KG1 (cell line): Measurements from ENCODE around the gene RASAL1.

Experiments
- DNase-seq: peaks from one replicate; lab custom pipeline; 2025; lab: John Stamatoyannopoulos, UW

RASAL1 gene

DNA sequence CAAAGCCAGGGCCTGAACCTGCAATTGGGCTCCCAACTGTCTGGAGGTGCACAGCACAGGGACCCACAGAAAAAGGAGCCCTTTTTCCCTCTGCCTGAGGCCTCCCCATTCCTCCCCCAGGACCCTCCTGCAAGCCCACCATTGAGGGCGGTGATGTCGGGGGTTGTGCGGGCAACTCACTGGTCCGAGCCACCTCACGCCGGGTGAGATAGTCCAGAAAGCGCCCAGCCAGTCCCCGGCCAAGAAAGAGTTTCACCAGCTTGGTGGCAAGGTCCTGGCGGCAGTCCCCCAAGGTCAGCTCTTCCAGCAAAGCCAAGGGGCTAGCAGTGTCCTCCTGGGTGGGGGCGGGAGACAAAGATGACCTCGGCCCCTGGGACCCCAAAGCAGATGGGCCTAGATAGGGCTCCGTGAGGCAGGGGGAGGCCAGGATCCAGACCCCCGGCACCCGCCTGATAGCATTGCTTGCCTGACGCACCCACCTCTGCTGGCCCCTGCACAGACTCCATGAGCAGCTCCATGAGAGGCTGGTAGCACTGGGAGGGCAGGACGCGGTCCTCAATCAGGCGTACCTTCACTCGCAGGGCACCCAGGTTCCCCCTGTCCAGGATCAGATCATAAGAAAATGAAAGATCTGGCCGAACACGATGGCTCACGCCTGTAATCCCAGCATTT lies 20.0 kb downstream of the RASAL1 start:
- DNase-seq: no peak

DNA sequence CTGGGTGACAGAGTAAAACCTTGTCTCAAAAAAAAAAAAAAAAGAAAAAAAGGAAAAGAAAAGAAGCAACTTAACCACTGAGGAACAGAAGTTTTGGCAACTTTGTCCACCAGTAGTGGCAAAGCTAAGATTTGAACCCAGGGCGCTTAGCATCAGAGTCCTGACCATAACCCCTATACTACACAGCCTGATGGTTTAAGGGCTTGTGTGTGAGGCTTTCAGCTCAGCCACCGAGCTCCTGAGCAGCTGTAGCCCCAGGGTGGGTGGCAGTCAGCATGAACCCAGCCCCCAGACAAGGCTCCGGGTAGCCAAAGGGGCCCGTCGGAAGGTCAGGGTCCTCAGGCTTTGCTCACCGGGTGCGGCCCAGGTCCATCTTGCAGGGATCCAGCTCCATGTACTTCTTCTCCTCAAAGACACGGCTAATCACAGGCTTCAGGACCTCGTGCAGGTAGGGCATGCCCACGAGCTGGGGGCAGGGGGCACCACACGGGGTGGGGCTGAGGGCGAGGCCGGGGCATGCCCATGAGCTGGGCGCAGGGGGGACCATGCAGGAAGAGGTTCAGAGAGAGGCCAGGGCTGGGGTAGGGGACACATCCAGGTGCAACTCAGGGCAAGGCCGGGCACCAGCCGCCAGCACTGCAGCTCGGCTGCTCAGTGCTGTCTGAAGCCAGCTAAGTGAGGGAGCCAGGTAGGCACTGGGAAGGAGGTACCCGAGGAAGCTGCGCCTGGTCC lies 20.9 kb downstream of the RASAL1 start:
- no peak for DNase-seq

GRCh38 chr12:113113397-113113796 lies 22.2 kb downstream of the RASAL1 start:
- DNase-seq: no peak

DNA sequence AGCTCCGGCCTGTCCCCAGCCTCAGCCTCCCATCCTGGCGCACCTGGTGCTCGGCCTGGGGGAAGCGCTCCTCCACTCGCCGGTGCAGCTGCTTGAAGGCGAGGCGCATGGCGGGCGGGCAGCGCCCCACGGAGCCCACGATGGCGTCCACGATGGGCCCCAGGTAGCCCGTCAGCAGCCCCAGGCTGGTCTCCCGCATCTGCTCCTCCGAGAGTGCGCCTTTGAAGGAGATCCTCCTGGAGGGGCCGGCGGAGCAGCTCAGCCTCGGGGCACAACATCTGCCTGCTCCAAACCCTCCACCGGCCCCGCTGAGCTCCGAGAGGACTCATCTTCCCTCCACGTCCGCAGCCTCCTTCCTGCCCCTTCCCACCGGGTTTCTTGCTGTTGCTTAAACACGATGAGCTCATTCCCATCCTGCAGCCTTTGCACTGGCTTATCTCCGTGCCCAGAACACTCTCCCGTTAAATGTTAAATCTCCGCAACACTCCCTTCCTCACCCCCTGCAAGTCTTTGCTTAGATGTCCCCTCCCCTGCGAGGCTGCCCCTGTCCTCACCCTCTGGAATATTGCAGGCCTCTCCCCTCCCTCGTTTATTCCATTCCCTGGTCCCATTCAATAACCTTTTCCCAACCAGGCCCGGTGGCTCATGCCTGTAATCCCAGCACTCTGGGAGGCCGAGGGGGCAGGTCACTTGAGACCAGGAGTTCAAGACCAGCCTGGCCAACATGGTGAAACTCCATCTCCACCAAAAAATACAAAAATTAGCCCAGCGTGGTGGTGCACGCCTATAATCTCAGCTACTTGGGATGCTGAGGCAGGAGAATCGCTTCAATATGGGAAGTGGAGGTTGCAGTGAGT lies 23.3 kb downstream of the RASAL1 start:
- no peak for DNase-seq

GRCh38 chr12:113111247-113111646 lies 24.3 kb downstream of the RASAL1 start:
- no peak for DNase-seq

DNA sequence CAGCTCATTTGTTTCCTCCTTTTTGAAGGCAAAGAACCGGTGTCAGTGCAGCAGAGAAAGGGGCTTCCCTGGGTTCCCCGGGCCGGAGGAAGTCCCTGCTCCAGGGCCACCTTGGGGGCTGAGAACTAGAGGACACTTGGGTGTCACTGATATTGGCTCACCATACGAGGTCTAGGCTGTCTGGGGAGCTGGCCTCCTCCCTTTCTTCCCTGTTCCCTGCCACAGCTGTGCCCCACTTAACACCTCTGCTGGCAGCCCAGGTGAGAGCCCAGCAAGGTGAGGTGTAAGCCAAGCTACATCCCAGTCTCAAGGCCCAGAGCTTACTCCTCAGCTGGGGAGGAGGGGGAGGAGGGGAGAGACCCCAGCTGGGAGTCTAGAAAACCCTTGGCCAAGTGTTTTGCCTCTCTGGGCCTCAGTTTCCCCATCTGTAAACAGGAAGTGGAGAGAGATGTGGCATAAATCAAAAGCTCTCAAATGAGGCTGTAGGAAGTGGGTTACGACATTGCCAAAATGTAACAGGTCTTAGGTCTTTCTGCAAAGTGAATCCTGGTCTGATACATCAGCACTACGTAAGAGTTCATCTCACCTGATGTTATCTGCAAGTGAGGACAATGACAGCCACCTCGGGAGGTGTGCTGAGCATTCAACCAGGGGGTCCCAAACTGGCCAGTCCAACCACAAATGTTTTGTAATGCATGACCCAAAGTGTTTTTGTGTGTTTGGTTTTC lies 25.5 kb downstream of the RASAL1 start:
- no peak for DNase-seq

- no peak for DNase-seq
These were observed 26.2 kb downstream of the RASAL1 start for GRCh38 chr12:113109360-113109759.

GRCh38 chr12:113108308-113108707 lies 27.3 kb downstream of the RASAL1 start:
- DNase-seq: no peak

- no peak for DNase-seq
These were observed 29.2 kb downstream of the RASAL1 start for GRCh38 chr12:113106361-113106760.

DNA sequence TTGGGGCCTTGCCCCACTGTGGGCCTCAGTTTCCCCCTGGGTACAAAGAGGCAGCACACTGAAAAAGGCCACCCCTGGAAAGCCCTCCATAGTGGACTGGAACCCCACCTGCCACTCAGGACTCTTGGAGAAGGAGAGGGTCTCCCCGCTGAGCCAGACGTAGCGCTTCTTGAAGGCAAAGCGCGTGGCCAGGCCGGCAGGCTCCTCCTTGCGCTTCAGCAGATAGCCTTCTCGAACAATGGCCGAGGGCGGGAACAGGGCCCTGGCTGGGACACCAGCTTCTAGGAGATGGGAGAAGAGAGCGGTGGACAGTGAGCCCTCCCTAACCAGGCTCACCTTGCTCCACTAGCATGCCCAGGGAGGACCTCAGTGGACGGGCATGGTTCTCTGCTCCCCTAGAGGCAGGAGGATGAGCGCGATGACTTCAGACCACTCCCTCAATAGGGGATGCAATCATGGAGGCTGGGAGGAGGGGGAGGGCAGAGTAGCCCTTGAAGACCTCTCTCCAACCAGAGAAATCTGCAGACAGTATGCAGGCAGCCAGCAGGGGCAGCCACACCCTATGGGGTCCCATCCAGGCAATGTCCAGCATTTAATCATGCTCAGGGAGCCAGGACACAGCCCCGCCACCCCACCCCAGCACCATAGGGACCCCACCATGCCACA lies 29.8 kb downstream of the RASAL1 start:
- DNase-seq: no peak

DNA sequence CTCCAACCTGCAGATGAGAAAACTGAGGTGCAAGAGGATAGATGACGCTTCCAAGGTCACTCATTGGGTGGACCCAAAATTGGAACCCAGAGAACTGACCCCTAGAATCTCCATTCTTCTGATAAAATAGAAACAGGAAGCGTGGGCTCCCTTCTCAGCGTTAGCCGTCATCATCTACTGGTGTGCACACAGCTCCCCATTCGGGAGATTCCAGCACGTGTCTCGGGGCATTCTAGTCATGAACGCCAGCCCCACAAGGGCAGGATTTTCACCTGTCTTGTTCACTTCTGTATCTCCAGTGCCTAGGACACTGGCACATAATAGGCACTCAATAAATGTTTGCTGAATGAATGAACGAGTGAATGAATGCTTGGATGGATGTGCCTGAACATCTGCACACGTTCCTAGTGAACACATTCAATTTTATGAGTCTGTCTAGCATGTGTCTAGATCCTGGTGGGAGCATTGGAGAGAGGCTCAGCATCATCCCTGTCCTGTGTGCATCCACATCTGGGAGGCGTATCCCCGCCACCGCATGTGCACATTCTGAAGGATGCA lies 30.5 kb downstream of the RASAL1 start:
- DNase-seq: no peak

- DNase-seq: no peak
These were observed 31.7 kb downstream of the RASAL1 start for GRCh38 chr12:113103756-113104450.

DNA sequence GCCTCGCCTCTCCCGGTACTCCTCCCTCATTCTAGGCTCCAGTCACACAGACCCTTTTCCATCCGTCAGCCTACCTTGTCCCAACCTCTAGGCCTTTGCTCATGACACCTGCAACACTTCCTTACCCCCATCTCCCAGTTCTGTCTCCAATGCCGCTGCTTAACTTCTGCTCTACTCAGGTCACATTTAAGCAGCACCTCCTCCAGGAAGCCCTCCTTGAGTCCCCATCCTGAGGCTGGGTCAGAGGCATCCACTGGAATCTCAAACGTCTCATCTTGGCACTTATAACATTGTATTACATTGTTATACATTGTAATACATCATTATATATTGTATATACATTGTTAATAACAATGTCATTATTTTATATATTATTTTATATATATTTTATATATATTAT lies 32.8 kb downstream of the RASAL1 start:
- DNase-seq: no peak

DNA sequence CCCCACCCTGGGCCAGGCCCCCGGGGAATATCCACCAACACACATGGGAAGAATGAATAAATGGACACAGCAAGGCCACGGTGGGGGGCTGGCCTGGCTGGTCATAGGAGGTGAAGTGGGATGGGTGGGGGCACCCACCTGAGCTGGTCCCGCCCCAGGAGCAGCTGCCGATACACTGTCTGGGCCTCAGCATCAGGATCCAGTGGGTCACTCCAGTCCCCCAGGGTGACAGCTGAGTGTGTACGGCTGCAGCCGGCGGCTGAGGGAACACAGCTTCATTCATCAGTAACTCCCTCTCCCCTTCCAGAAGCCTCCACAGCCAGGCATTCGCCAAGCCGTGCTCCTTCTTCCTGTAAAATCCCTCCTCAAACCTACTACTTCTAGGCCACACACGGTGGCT lies 33.8 kb downstream of the RASAL1 start:
- no peak for DNase-seq

DNA sequence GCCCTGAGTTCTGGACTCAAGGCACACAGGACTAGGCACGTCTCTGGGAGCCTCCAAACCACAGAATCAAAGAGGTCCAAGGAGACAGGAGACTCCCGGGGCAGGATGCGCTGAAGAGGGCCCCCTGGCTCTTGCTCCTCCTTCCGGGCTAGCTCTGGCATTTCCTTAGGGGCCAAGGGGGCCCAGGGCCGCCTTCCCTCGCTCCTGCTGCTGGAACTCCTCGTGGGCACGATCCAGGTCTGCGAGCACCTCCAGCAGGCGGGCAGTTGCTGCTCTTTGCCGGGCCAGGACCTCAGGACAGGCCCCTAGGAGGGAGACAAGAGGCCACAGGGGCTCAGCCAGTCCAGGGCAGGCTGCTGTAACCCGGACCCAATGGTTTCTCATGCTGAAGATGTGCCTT lies 35.8 kb downstream of the RASAL1 start:
- DNase-seq: no peak

- no peak for DNase-seq
These were observed 36.2 kb downstream of the RASAL1 start for GRCh38 chr12:113099364-113099763.

GRCh38 chr12:113098441-113099028 lies 37.0 kb downstream of the RASAL1 start:
- no peak for DNase-seq

DNA sequence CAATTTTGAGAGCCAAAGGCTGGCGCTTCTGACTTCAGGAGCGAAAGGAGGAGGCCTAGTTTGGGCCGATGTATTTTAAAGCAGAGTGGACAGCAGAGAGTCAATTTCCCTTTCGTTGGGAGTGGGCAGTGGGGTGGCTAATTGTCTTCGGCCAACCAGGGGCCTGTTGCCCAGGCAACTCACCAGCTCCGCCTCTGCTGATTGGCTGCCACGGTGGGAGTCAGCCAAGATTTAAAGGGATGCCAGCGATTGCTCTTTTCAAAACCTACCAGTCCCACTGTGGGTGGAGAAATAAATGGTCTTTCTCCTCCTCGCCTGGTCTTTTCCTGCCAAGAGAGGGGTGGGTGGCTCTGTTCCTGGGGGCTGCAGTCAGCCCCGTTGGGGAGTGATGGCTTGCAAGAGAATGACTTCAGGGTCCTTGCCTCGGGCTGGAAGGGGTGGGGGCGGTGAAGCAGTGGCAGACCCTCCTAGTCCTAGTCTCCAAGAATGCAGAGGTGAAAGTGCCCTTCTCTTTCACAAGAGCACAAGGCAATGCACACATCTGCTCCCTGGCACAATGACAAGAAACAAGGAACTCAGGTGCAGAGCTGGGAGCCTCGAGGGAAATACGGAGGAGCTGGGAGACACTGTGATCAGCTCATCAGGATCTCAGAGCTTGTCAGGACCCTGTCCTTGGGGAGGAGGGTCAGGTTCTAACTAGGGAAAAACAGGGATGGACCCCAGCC lies 37.7 kb downstream of the RASAL1 start:
- no peak for DNase-seq

DNA sequence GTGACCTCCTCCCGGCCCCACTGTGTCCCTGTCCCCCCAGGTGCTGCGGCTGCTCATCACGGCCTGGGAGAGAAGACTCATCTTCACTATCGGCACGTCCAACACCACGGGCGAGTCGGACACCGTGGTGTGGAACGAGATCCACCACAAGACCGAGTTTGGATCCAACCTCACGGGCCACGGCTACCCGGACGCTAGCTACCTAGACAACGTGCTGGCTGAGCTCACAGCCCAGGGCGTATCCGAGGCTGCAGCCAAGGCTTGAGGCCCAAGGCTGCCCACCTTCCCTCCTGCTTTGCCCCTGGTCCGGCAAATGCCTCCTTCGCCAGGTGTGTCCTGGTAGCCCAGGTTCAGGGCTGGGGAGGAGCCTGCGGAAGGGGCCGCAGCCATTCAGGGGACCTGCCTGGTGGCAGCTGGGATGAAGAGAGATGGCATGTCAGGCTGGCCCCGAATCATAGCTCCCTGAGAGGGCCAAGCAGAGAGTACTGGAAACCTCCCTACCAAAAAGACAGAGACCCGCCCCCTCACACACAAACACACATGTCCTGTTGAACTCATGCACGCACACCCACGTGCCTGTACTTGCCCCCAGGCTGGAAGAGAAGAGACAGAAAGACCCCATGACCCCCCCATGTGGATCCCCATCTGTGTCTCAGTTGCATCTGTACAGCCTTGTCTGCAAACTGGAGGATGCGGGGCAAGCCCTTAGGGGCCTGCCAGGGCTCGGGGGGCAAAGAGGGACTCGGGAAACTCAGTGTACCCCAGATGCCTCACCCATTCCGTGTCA lies 38.7 kb downstream of the RASAL1 start:
- DNase-seq: no peak
